Measurements from ENCODE around the gene ALDH2.

GRCh38 chr12:111826316-111826715, 59.6 kb downstream of the ALDH2 start:
- TF ChIP-seq CTCF (IDR thresholded peaks at IDR 0.05), result no peak
- no peak for TF ChIP-seq POLR2A (IDR thresholded peaks at IDR 0.05)
- TF ChIP-seq POLR2AphosphoS5 (IDR thresholded peaks at IDR 0.05), result no peak

All from transverse colon (tissue), 4 donors.